T-cell (primary cell): Measurements from ENCODE around the gene XRCC1. TPM values are rescaled to one million over a fixed set of nuclear protein-coding genes. Genes with fewer than 3 reads are reported as not detected.
A peak's percentile ranks its signal among the peaks of the same experiment; 100 is the strongest.
"Not testable (repeated sequence)": the region's sequence is repeated elsewhere in the genome, so short reads cannot be mapped to it uniquely, and the experiment has no call there.

ENCODE experiments used
- ATAC-seq, 4 experiments: fragments of 200-7000 bp in 3 of 4; fragments of 150-1000 bp in 1 of 4; cut with Tn5 transposase; replicated peaks in 1 of 4; 1 replicate in 3 of 4; 2 replicates in 1 of 4; pipeline ENCODE4 v1.10.0; 2021; ENCODE audit warnings: moderate library complexity in 3 of 4, mild to moderate bottlenecking in 2 of 4, moderate number of reproducible peaks in 1 of 4
- CTCF ChIA-PET, 2 donors: fragments of 300-600 bp; sonication (Branson Sonifier 250); formaldehyde crosslinking; loops; one replicate each; lab custom pipeline; 2022; ENCODE audit warnings: antibody characterized with exemption in 2 of 2; lab: Charles Lee
- POLR2A ChIA-PET, 2 donors: fragments of 300-600 bp; sonication (Branson Sonifier 250); formaldehyde crosslinking; loops; one replicate each; lab custom pipeline; 2022; ENCODE audit warnings: antibody characterized with exemption in 2 of 2; lab: Charles Lee
- DNase-seq, 35 experiments: peaks; one replicate each; pipeline versions ENCODE4 v3.0.0 to v3.0.0-alpha.2; 2013 to 2023
- H3K27ac ChIP-seq: one replicate; pipeline ENCODE4 v1.5.1; 2013; ENCODE audit warnings: low read length
- H3K27me3 ChIP-seq, 2 experiments: replicated peaks in 1 of 2; 1 replicate in 1 of 2; 2 replicates in 1 of 2; pipeline versions ENCODE4 v1.6.1 to v1.7.0; 2013; ENCODE audit warnings: low read length in 1 of 2, mixed read lengths in 1 of 2; ENCODE audit not compliant: control insufficient read depth in 2 of 2, insufficient read depth in 2 of 2; ENCODE audit errors: extremely low read depth in 1 of 2
- H3K36me3 ChIP-seq, 2 donors: 1 replicate in 1 of 2; 2 replicates in 1 of 2; pipeline versions ENCODE4 v1.6.1 to v1.7.0; 2013; ENCODE audit warnings: low read length in 1 of 2; ENCODE audit not compliant: control insufficient read depth in 2 of 2, insufficient read depth in 1 of 2; ENCODE audit errors: extremely low read depth in 1 of 2
- H3K4me1 ChIP-seq, 2 experiments: 1 replicate in 1 of 2; 2 replicates in 1 of 2; pipeline versions ENCODE4 v1.6.1 to v1.7.0; 2013; ENCODE audit warnings: low read length in 2 of 2, mixed read lengths in 1 of 2; ENCODE audit not compliant: insufficient read depth in 2 of 2, control insufficient read depth in 1 of 2; ENCODE audit errors: extremely low read depth in 1 of 2
- H3K4me3 ChIP-seq, 2 donors: 1 replicate in 1 of 2; 2 replicates in 1 of 2; pipeline versions ENCODE4 v1.5.1 to v1.7.0; 2013; ENCODE audit warnings: mild to moderate bottlenecking in 2 of 2, low read length in 1 of 2, moderate library complexity in 1 of 2; ENCODE audit not compliant: control insufficient read depth in 1 of 2; ENCODE audit errors: extremely low read depth in 1 of 2
- H3K9me3 ChIP-seq: 2 replicates; pipeline ENCODE4 v1.7.0; 2013
- H3K27ac Mint-ChIP-seq, 2 donors: one replicate each; pipeline ENCODE4 v1.8.0; 2020 to 2021; ENCODE audit warnings: mild to moderate bottlenecking in 2 of 2, mixed read lengths in 2 of 2
- H3K27me3 Mint-ChIP-seq, 2 donors: one replicate each; pipeline ENCODE4 v1.8.0; 2021 to 2022; ENCODE audit warnings: mixed read lengths in 2 of 2
- H3K36me3 Mint-ChIP-seq: one replicate; pipeline ENCODE4 v1.8.0; 2021; ENCODE audit warnings: mixed read lengths
- H3K4me1 Mint-ChIP-seq, 3 donors: one replicate each; pipeline ENCODE4 v1.8.0; 2020 to 2022; ENCODE audit warnings: mixed read lengths in 3 of 3, mild to moderate bottlenecking in 1 of 3
- H3K4me3 Mint-ChIP-seq, 3 donors: one replicate each; pipeline ENCODE4 v1.8.0; 2020 to 2022; ENCODE audit warnings: mild to moderate bottlenecking in 3 of 3, mixed read lengths in 3 of 3, moderate library complexity in 3 of 3
- H3K9me3 Mint-ChIP-seq, 3 donors: one replicate each; pipeline ENCODE4 v1.8.0; 2020 to 2022; ENCODE audit warnings: mixed read lengths in 3 of 3
- WGBS: methylation state at CpG from one replicate; pipeline ENCODE4 v1.1.5; 2013; ENCODE audit warnings: missing lambda C conversion rate; ENCODE audit not compliant: insufficient coverage; 5-methylcytosine and 5-hydroxymethylcytosine counted together
- total RNA-seq, 35 experiments: library from RNA in 6 of 35; stranded (reverse) in 6 of 35; fragments of 120-200 nt in 1 of 35; gene quantifications; one replicate each; pipeline versions ENCODE4 v1.2.1 to v1.2.4 and lab custom pipeline; 2013 to 2026

XRCC1 gene
- total RNA-seq, 5 donors from 2014 or later (not counting 1 experiment from before 2014, with no cell fraction given), result 31.7 to 37.8 (median 35.4) TPM

DNA sequence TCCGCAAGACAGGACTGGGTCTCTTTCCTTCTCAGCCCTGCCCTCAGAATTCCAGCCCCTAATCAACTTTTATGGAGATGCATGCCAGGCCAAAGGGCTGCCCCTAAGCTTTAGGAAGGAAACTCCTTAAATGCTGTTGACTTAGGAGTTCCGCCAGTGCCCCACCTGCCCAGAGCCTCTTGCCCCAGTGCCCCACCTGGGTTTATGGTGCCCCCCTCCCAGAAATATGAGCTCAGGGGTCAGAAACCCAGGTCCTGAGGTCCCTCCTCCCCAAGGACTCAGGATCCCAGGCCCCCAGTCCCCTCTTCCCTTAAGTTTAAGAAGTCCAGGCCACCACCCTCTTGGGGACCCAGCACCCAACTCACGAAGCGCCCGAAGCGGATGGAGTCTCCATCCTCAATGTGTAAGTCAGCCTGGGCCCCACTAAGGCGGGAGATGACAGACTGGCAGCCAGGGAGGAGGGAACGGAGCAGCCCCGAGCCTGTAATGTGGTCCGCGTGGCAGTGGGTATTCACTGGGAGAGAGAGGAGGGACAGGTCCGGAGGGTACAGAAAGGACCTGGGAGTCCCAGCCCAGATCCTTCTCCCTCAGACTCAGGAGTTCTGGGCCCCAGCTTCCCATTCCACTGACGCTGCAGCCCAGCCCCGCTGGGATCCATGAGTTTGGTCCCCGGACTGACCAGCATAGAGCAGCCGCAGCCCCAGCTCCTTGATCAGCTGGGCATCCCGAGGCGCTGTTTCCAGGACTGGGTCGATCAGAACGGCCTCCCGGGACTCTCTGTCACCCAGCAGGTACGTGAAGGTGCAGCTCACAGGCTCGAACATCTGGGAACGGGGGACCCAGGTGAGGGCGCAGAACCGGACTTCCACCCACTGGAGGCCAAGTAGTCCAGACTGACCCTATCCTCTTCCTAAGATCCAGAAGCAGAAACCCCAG lies 49.2 kb downstream of the XRCC1 start:
- Histone ChIP-seq H3K9me3 (no peaks in the 10 kb centered on the region), H3K4me3 (peak overlapping the region; percentile 81 to 93), H3K27ac (peak overlapping the region; percentile 66), H3K4me1 (peaks cover 7 to 28% of the 10 kb centered on the region in 2 experiments), H3K27me3 (no peaks in the 10 kb centered on the region), H3K36me3 (peaks cover 0 to 9% of the 10 kb centered on the region in 2 donors)
- Mint-ChIP-seq H3K27ac (peak overlapping the region; percentile 86 to 88), H3K4me1 (peaks cover 23 to 34% (median 28%) of the 10 kb centered on the region in 3 donors), H3K27me3 (no peaks in the 10 kb centered on the region), H3K36me3 (peaks cover 3% of the 10 kb centered on the region), H3K9me3 (no peaks in the 10 kb centered on the region), H3K4me3 (peak overlapping the region; percentile 73 to 89 (median 74))
- DNase-seq, result peak in 6 of 35 experiments; percentile 9 to 43 (median 22)
- WGBS, result under 1% methylated on average over 20 of the region's 26 CpGs
- peak in 3 of 4 experiments; percentile 29 to 32 (median 31) for ATAC-seq
- ChIA-PET POLR2A (no interaction called here), CTCF (interaction anchor here in 1 of 2 donors (1.1 to 2.9 kb wide), 4 partner anchors 22 to 87 kb away, joined by 3 to 12 read pairs (median 6); no protein-coding TSS in a partner anchor)

DNA sequence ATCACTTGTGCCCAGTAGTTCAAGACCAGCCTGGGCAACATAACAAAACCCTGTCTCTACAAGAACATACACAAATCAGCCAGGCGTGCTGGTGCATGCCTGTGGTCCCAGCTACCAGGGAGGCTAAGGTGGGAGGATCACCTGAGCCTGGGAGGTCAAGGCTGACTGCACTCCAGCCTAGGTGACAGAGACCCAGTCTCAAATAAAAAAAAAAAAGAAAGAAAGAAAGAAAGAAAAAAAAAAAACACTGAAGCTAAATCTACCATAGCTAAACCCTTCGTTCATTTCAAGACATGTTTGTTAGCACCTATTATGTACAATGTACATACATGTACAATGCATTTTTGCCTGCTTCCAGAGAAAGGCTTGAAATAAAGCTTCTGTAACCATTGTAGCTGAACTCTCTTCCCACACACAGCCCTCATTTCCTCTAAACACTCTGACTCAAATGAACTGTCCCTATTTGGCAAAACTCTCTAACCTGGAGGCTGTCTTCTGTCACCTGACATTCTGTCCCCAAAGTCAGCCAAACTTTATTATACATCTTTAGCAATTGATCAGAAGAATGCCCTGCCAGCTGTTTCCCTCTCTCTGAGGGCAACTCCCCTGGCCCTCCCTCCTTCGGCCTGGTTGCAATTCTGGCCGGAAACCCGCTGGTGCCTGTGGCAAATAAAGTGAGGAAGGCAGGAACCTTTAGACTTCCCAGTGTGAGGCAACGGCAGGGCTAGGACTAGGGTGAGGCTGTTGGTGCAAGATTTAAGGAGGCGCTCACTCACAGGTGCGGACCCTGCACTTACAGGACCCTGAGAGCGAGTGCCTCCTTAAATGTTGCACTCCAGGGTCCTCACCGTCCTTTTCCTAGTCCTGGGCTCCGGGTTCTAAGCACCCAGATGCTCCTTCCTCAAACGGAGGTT lies 50.1 kb downstream of the XRCC1 start:
- ChIA-PET POLR2A (interaction anchor here in 1 of 2 donors (0.6 kb wide), 1 partner anchor 64 kb away, joined by 3 read pairs; no protein-coding TSS in a partner anchor), CTCF (interaction anchor here (0.6 to 2.9 kb wide), 14 partner anchors 15 to 93 kb away, joined by 3 to 12 read pairs (median 4); no protein-coding TSS in a partner anchor)
- Histone ChIP-seq H3K36me3 (peaks cover 0 to 11% of the 10 kb centered on the region in 2 donors), H3K27ac (peak overlapping the region; percentile 66), H3K4me3 (peak overlapping the region; percentile 81 to 93), H3K9me3 (no peaks in the 10 kb centered on the region), H3K4me1 (peaks cover 7 to 28% of the 10 kb centered on the region in 2 experiments), H3K27me3 (no peaks in the 10 kb centered on the region)
- H3K36me3 Mint-ChIP-seq, result peaks cover 3% of the 10 kb centered on the region
- peak; percentile 59 to 72 (median 66) for ATAC-seq
- H3K4me1 Mint-ChIP-seq, result peaks cover 23 to 34% (median 28%) of the 10 kb centered on the region in 3 donors
- H3K9me3 Mint-ChIP-seq, result no peaks in the 10 kb centered on the region
- WGBS, result 3% methylated on average over 8 of the region's 12 CpGs
- H3K27me3 Mint-ChIP-seq, result no peaks in the 10 kb centered on the region
- DNase-seq, result peak in 6 of 35 experiments; percentile 13 to 58 (median 27)
- H3K4me3 Mint-ChIP-seq, result peak overlapping the region; percentile 73 to 89 (median 74)
- H3K27ac Mint-ChIP-seq, result peak overlapping the region; percentile 86 to 88

DNA sequence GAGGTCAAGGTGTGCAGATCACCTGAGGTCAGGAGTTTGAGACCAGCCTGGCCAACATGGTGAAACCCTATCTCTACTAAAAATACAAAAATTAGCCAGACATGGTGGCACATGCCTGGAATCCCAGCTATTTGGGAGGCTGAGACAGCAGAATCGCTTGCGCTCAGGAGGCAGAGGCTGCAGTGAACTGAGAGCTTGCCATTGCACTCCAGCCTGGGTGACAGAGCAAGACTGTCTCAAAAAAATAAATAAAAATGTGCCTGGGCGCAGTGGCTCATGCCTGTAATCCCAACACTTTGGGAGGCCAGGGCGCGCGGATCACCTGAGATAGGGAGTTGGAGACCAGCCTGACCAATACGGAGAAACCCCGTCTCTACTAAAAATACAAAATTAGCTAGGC lies 51.6 kb downstream of the XRCC1 start:
- H3K4me3 Mint-ChIP-seq, ATAC-seq, H3K27ac ChIP-seq, H3K9me3 Mint-ChIP-seq, DNase-seq, H3K36me3 Mint-ChIP-seq, H3K9me3 ChIP-seq, H3K27me3 Mint-ChIP-seq, H3K27me3 ChIP-seq, H3K4me3 ChIP-seq: not testable (repeated sequence)
- peak overlapping the region in 1 of 2 donors; percentile 86 for H3K27ac Mint-ChIP-seq
- H3K4me1 Mint-ChIP-seq, result peaks cover 28 to 41% (median 32%) of the 10 kb centered on the region in 3 donors
- ChIA-PET CTCF (interaction anchor here in 1 of 2 donors (2.9 kb wide), 1 partner anchor 84 kb away, joined by 9 read pairs; no protein-coding TSS in a partner anchor), POLR2A (interaction anchor here (0.7 kb wide), 2 partner anchors 82 to 142 kb away, joined by 3 to 5 read pairs; no protein-coding TSS in a partner anchor)
- Histone ChIP-seq H3K36me3 (peaks cover 0 to 14% of the 10 kb centered on the region in 2 donors), H3K4me1 (peaks cover 10 to 35% of the 10 kb centered on the region in 2 experiments)
- 100% methylated on average over 7 of the region's 8 CpGs for WGBS

DNA sequence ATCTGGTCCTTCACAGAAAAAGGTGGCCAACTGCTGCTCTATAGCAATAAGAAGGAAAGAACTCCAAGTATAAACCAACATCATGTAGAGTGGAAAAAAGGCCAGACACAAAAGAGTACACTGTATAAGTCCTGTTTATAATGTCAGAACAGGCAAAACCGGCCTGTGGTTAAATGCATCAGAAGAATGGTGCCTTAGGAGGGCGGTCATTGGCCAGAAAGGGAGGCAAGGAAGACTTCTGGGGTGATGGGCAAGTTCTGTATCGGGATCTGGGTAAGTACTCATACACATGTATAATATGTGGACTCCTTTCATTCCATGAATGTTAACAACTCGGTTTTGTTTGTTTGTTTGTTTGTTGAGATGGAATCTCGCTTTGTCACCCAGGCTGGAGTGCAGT lies 52.4 kb downstream of the XRCC1 start:
- Histone ChIP-seq H3K27me3 (no peaks in the 10 kb centered on the region), H3K27ac (no peak overlapping the region), H3K4me3 (no peak overlapping the region), H3K4me1 (peaks cover 10 to 35% of the 10 kb centered on the region in 2 experiments), H3K9me3 (no peaks in the 10 kb centered on the region), H3K36me3 (peaks cover 0 to 14% of the 10 kb centered on the region in 2 donors)
- H3K27me3 Mint-ChIP-seq, result no peaks in the 10 kb centered on the region
- H3K36me3 Mint-ChIP-seq, result peaks cover 7% of the 10 kb centered on the region
- WGBS, result no CpG with 5 or more reads among the region's 5 CpGs
- no peak for ATAC-seq
- CTCF ChIA-PET, result interaction anchor here (0.9 to 1.8 kb wide), 2 partner anchors 72 to 76 kb away, joined by 3 to 4 read pairs; no protein-coding TSS in a partner anchor
- H3K27ac Mint-ChIP-seq, result peak overlapping the region; percentile 50 to 80
- POLR2A ChIA-PET, result interaction anchor here in 1 of 2 donors (0.7 kb wide), 1 partner anchor 143 kb away, joined by 3 read pairs; no protein-coding TSS in a partner anchor
- peaks cover 27 to 41% (median 34%) of the 10 kb centered on the region in 3 donors for H3K4me1 Mint-ChIP-seq
- no peak overlapping the region for H3K4me3 Mint-ChIP-seq
- H3K9me3 Mint-ChIP-seq, result no peaks in the 10 kb centered on the region
- no peak for DNase-seq

DNA sequence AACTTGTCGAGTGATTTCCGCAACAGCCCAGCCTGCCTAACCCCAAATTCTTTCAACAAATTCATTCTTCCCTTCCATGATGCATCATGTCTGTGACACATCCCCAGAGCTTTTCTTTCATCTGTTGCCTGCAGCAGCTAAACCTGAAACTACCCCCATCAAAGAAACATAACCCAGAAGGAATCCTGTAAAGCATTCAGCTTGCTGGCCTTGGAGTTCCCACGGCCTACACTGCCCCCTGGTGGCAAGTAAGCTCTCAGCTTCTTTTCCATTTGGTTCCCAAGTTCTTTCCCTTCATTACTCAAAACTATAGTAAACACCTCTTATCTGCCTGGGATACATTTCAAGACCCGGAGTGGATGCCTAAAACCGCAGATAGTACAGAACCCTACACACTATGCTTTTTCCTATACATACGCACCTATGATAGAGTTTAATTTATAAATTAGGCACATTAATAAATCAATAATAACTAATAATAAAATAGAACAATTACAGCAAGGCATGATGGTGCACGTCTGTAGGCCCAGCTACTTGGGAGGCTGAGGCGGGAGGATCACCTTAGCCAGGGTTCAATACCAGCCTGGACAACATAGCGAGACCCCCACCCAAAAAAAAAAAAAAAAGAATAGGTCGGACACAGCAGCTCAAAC lies 55.8 kb downstream of the XRCC1 start:
- no peak overlapping the region for H3K4me3 ChIP-seq
- ChIA-PET CTCF (interaction anchor here (0.5 to 3.5 kb wide), 33 partner anchors 9 to 315 kb away, joined by 3 to 84 read pairs (median 6); partner anchors contain the start of gene ZNF575 (in 1 of the 2)), POLR2A (interaction anchor here in 1 of 2 donors (1.0 to 1.1 kb wide), 2 partner anchors 56 to 72 kb away, joined by 3 to 4 read pairs; no protein-coding TSS in a partner anchor)
- peaks cover 2 to 14% of the 10 kb centered on the region in 2 donors for H3K36me3 ChIP-seq
- H3K9me3 ChIP-seq, result no peaks in the 10 kb centered on the region
- Mint-ChIP-seq H3K4me3 (no peak overlapping the region), H3K27ac (peak overlapping the region; percentile 26 to 65), H3K4me1 (peaks cover 12 to 18% (median 15%) of the 10 kb centered on the region in 3 donors), H3K27me3 (no peaks in the 10 kb centered on the region), H3K9me3 (no peaks in the 10 kb centered on the region), H3K36me3 (peaks cover 7% of the 10 kb centered on the region)
- H3K27me3 ChIP-seq, result no peaks in the 10 kb centered on the region
- ATAC-seq (peak; percentile 84 to 99 (median 86)), DNase-seq (peak; percentile 42 to 92 (median 73))
- no peak overlapping the region for H3K27ac ChIP-seq
- 0% methylated on average over 1 of the region's 10 CpGs for WGBS
- peaks cover 5 to 9% of the 10 kb centered on the region in 2 experiments for H3K4me1 ChIP-seq
